Keratinocyte (primary cell): ENCODE data around the gene GRK7. TPM values are rescaled to one million over a fixed set of nuclear protein-coding genes. Genes with fewer than 3 reads are reported as not detected.

Experiments
- DNase-seq: peaks from one replicate; pipeline ENCODE4 v3.0.0-alpha.2; 2011; ENCODE audit warnings: low read depth, missing footprints, low spot score
- FAIRE-seq: peaks from 2 replicates; lab custom pipeline; 2011; peaks lifted over from hg19 to GRCh38; lab: Jason Lieb, UNC
- H2AFZ ChIP-seq: 2 replicates; pipeline ENCODE4 v1.6.0; 2012; ENCODE audit warnings: low read length, control low read depth, inconsistent platforms; ENCODE audit not compliant: control insufficient read depth
- H3K27ac ChIP-seq: 2 replicates; pipeline ENCODE4 v1.5.1; 2011; ENCODE audit warnings: low read length; ENCODE audit not compliant: control insufficient read depth, insufficient read depth
- H3K27me3 ChIP-seq: 3 replicates; pipeline ENCODE4 v1.6.0; 2011; ENCODE audit warnings: low read length; ENCODE audit not compliant: control insufficient read depth, insufficient read depth; ENCODE audit errors: extremely low read depth
- H3K36me3 ChIP-seq, 2 experiments: 2 replicates in 1 of 2; 3 replicates in 1 of 2; pipeline ENCODE4 v1.5.1; 2011; ENCODE audit warnings: low read length in 2 of 2, mild to moderate bottlenecking in 1 of 2; ENCODE audit not compliant: control insufficient read depth in 2 of 2, insufficient read depth in 2 of 2; ENCODE audit errors: extremely low read depth in 1 of 2
- H3K4me1 ChIP-seq: 3 replicates; pipeline ENCODE4 v1.5.1; 2011; ENCODE audit warnings: low read length; ENCODE audit not compliant: control insufficient read depth, insufficient read depth; ENCODE audit errors: extremely low read depth
- H3K4me2 ChIP-seq: 3 replicates; pipeline ENCODE4 v1.6.0; 2011; ENCODE audit warnings: low read depth, low read length; ENCODE audit not compliant: control insufficient read depth, insufficient read depth; ENCODE audit errors: extremely low read depth
- H3K4me3 ChIP-seq, 3 experiments: fragments of 200-600 bp in 1 of 3; sonication (generic) in 1 of 3; 2 replicates in 2 of 3; 3 replicates in 1 of 3; pipeline ENCODE4 v1.5.1; 2011 to 2016; ENCODE audit warnings: low read length in 3 of 3, mild to moderate bottlenecking in 3 of 3, control low read depth in 2 of 3, inconsistent platforms in 1 of 3, low read depth in 1 of 3, mixed read lengths in 1 of 3, mixed run types in 1 of 3, moderate library complexity in 1 of 3; ENCODE audit not compliant: control insufficient read depth in 2 of 3, insufficient read depth in 2 of 3; ENCODE audit errors: extremely low read depth in 1 of 3
- H3K79me2 ChIP-seq: 2 replicates; pipeline ENCODE4 v1.6.0; 2012; ENCODE audit warnings: low read length; ENCODE audit not compliant: control insufficient read depth, insufficient read depth
- H3K9ac ChIP-seq: 3 replicates; pipeline ENCODE4 v1.6.0; 2011; ENCODE audit warnings: low read length; ENCODE audit not compliant: control insufficient read depth, insufficient read depth; ENCODE audit errors: extremely low read depth
- H3K9me1 ChIP-seq: 3 replicates; pipeline ENCODE4 v1.6.0; 2011; ENCODE audit warnings: low read length; ENCODE audit not compliant: control insufficient read depth, insufficient read depth; ENCODE audit errors: extremely low read depth
- H3K9me3 ChIP-seq: 2 replicates; pipeline ENCODE4 v1.5.1; 2012; ENCODE audit warnings: low read depth, low read length; ENCODE audit not compliant: control insufficient read depth
- H4K20me1 ChIP-seq: 3 replicates; pipeline ENCODE4 v1.6.0; 2011; ENCODE audit warnings: low read length; ENCODE audit not compliant: control insufficient read depth, insufficient read depth; ENCODE audit errors: extremely low read depth
- CTCF ChIP-seq, 3 experiments: IDR thresholded peaks in 1 of 3; conservative IDR thresholded peaks in 1 of 3; optimal IDR thresholded peaks in 1 of 3; 2 replicates in 2 of 3; 3 replicates in 1 of 3; pipeline versions ENCODE3 to v1.5.1; 2011; ENCODE audit warnings: low read length in 3 of 3, mild to moderate bottlenecking in 3 of 3, moderate library complexity in 2 of 3, control low read depth in 1 of 3, inconsistent platforms in 1 of 3; ENCODE audit not compliant: insufficient read depth in 2 of 3; ENCODE audit errors: extremely low read depth in 1 of 3
- EZH2 ChIP-seq: IDR thresholded peaks from one replicate; pipeline ENCODE4 v1.6.1; 2012; ENCODE audit warnings: inconsistent platforms, mild to moderate bottlenecking, low read length, moderate library complexity
- dilution Hi-C: fragments of 300-500 bp; cut with MboI; formaldehyde crosslinking; loops from one replicate; pipeline ENCODE4 v1.7.0; 2020; ENCODE audit warnings: low sequenced_read_pairs; ENCODE audit not compliant: extremely low pct_ligation_motif_present
- polyA minus RNA-seq, 3 experiments: library from RNA; depleted of rRNA, polyadenylated mRNA; stranded (reverse); fragments of >200 nt; gene quantifications; 1 replicate in 1 of 3; 2 replicates in 1 of 3; 3 replicates in 1 of 3; pipeline ENCODE4 v1.2.3, GENCODE V29; 2011
- polyA plus RNA-seq, 5 experiments: library from polyadenylated mRNA; depleted of rRNA in 3 of 5; stranded (reverse) in 3 of 5; stranded (forward) in 1 of 5; unstranded in 1 of 5; fragments of >200 nt; gene quantifications; 1 replicate in 1 of 5; 2 replicates in 3 of 5; 3 replicates in 1 of 5; pipeline versions ENCODE4 v1.2.1 to v1.2.3, GENCODE V29; 2011 to 2012; ENCODE audit warnings: missing spikeins in 2 of 5, low read depth in 1 of 5, low replicate concordance in 1 of 5

The GRK7 gene
- not detected in 3 replicates for polyA plus RNA-seq
- 0.21 TPM for polyA plus RNA-seq (2011; ENCODE audit: low read depth)
- not detected in 2 replicates for polyA plus RNA-seq (2011; cell fraction: cytosol; rRNA removed)
- not detected in 2 replicates for polyA plus RNA-seq (2011; cell fraction: nucleus; rRNA removed)
- polyA plus RNA-seq (2012; ENCODE audit: low replicate concordance): not detected in 2 replicates
- polyA minus RNA-seq: not detected in 3 replicates
- not detected for polyA minus RNA-seq (2011; cell fraction: cytosol; rRNA and poly(A)+ RNA removed)
- polyA minus RNA-seq (2011; cell fraction: nucleus; rRNA and poly(A)+ RNA removed): not detected in 2 replicates

- Histone ChIP-seq H3K4me1 (no peaks in the 10 kb centered on the region), H3K79me2 (no peaks in the 10 kb centered on the region), H3K4me2 (no peak within 1 kb of the TSS), H3K4me3 (no peak within 1 kb of the TSS), H3K27me3 (no peaks in the 10 kb centered on the region), H3K9ac (no peak within 1 kb of the TSS), H3K9me3 (no peaks in the 10 kb centered on the region), H2AFZ (no peak within 1 kb of the TSS), H3K36me3 (no peaks in the 10 kb centered on the region), H4K20me1 (no peaks in the 10 kb centered on the region), H3K9me1 (no peaks in the 10 kb centered on the region), H3K27ac (no peak within 1 kb of the TSS)
- no peak for TF ChIP-seq EZH2
- no peak for TF ChIP-seq CTCF (optimal IDR thresholded peaks at IDR 0.05 in 1 of 3, IDR thresholded peaks at IDR 0.05 in 1 of 3, conservative IDR thresholded peaks at IDR 0.05 in 1 of 3; ENCODE audit: extremely low read depth in 1 of 3, insufficient read depth in 2 of 3, low read length in 3 of 3)
- dilution Hi-C loops: no loop called here
- DNase-seq (no peak), FAIRE-seq (no peak)
Observed at GRCh38 chr3:141763088-141763750, at the start of gene GRK7. TSS of gene GRK7 (plus strand) at chr3:141763408. CDS start at chr3:141778285, 14,877 bp downstream.

GRCh38 chr3:141714671-141715070 is 48.5 kb upstream of the GRK7 start:
- no peak for TF ChIP-seq EZH2
- TF ChIP-seq CTCF (optimal IDR thresholded peaks at IDR 0.05 in 1 of 3, IDR thresholded peaks at IDR 0.05 in 1 of 3, conservative IDR thresholded peaks at IDR 0.05 in 1 of 3; ENCODE audit: extremely low read depth in 1 of 3, insufficient read depth in 2 of 3, low read length in 3 of 3): no peak
- no peaks in the 10 kb centered on the region for H3K9me1 ChIP-seq
- H3K4me1 ChIP-seq: no peaks in the 10 kb centered on the region
- H3K27me3 ChIP-seq: no peaks in the 10 kb centered on the region
- no peaks in the 10 kb centered on the region for H3K79me2 ChIP-seq
- no peaks in the 10 kb centered on the region for H4K20me1 ChIP-seq
- H3K36me3 ChIP-seq: no peaks in the 10 kb centered on the region
- H3K9ac ChIP-seq: no peak overlapping the region
- FAIRE-seq (no peak), DNase-seq (no peak)
- H3K4me3 ChIP-seq: no peak overlapping the region
- no peak overlapping the region for H3K27ac ChIP-seq
- H3K9me3 ChIP-seq: no peaks in the 10 kb centered on the region
- dilution Hi-C loops: no loop called here
- H3K4me2 ChIP-seq: no peak overlapping the region
- no peak overlapping the region for H2AFZ ChIP-seq
